ENCODE measurements around the gene TCF4. TPM values are rescaled to one million over a fixed set of nuclear protein-coding genes. Genes with fewer than 3 reads are reported as not detected.

The TCF4 gene
- total RNA-seq, 1 donor = 27.5 TPM

- H3K4me3 ChIP-seq (ENCODE audit: low read length) = no peak overlapping the region
- no peaks in the 10 kb centered on the region for H3K27me3 ChIP-seq (ENCODE audit: insufficient read depth, low read length)
- no peaks in the 10 kb centered on the region for H3K9me3 ChIP-seq (ENCODE audit: low read depth, low read length)
- no peaks in the 10 kb centered on the region for H3K4me1 ChIP-seq (ENCODE audit: insufficient read depth, low read length)
These were observed 184.5 kb downstream of the TCF4 start for GRCh38 chr18:55403421-55403949.

- no peak overlapping the region for H3K4me3 ChIP-seq (ENCODE audit: low read length)
- H3K9me3 ChIP-seq (ENCODE audit: low read depth, low read length) = no peaks in the 10 kb centered on the region
- no peaks in the 10 kb centered on the region for H3K27me3 ChIP-seq (ENCODE audit: insufficient read depth, low read length)
- H3K4me1 ChIP-seq (ENCODE audit: insufficient read depth, low read length) = no peaks in the 10 kb centered on the region
These were observed 185.1 kb downstream of the TCF4 start for GRCh38 chr18:55402731-55403405.

- Histone ChIP-seq H3K9me3 (ENCODE audit: low read depth, low read length) (no peaks in the 10 kb centered on the region), H3K4me1 (ENCODE audit: insufficient read depth, low read length) (no peaks in the 10 kb centered on the region), H3K4me3 (ENCODE audit: low read length) (no peak overlapping the region), H3K27me3 (ENCODE audit: insufficient read depth, low read length) (no peaks in the 10 kb centered on the region)
These were observed 186.3 kb downstream of the TCF4 start for GRCh38 chr18:55401638-55402191.

- Histone ChIP-seq H3K4me3 (ENCODE audit: low read length) (no peak overlapping the region), H3K9me3 (ENCODE audit: low read depth, low read length) (no peaks in the 10 kb centered on the region), H3K27me3 (ENCODE audit: insufficient read depth, low read length) (no peaks in the 10 kb centered on the region), H3K4me1 (ENCODE audit: insufficient read depth, low read length) (no peaks in the 10 kb centered on the region)
These were observed 187.1 kb downstream of the TCF4 start for GRCh38 chr18:55400590-55401541.

- no peaks in the 10 kb centered on the region for H3K4me1 ChIP-seq (ENCODE audit: insufficient read depth, low read length)
- H3K9me3 ChIP-seq (ENCODE audit: low read depth, low read length) = no peaks in the 10 kb centered on the region
- H3K4me3 ChIP-seq (ENCODE audit: low read length) = no peak overlapping the region
- H3K27me3 ChIP-seq (ENCODE audit: insufficient read depth, low read length) = no peaks in the 10 kb centered on the region
These were observed 187.9 kb downstream of the TCF4 start for GRCh38 chr18:55400081-55400480.

- Histone ChIP-seq H3K27me3 (ENCODE audit: insufficient read depth, low read length) (no peaks in the 10 kb centered on the region), H3K9me3 (ENCODE audit: low read depth, low read length) (no peaks in the 10 kb centered on the region), H3K4me3 (ENCODE audit: low read length) (no peak overlapping the region), H3K4me1 (ENCODE audit: insufficient read depth, low read length) (no peaks in the 10 kb centered on the region)
These were observed 189.1 kb downstream of the TCF4 start for GRCh38 chr18:55398858-55399257.

GRCh38 chr18:55396979-55397378, 191.0 kb downstream of the TCF4 start:
- Histone ChIP-seq H3K4me1 (ENCODE audit: insufficient read depth, low read length) (no peaks in the 10 kb centered on the region), H3K4me3 (ENCODE audit: low read length) (no peak overlapping the region), H3K9me3 (ENCODE audit: low read depth, low read length) (no peaks in the 10 kb centered on the region), H3K27me3 (ENCODE audit: insufficient read depth, low read length) (no peaks in the 10 kb centered on the region)

- Histone ChIP-seq H3K4me1 (ENCODE audit: insufficient read depth, low read length) (no peaks in the 10 kb centered on the region), H3K9me3 (ENCODE audit: low read depth, low read length) (no peaks in the 10 kb centered on the region), H3K27me3 (ENCODE audit: insufficient read depth, low read length) (no peaks in the 10 kb centered on the region), H3K4me3 (ENCODE audit: low read length) (no peak overlapping the region)
These were observed 191.6 kb downstream of the TCF4 start for GRCh38 chr18:55396267-55396905.

- H3K4me1 ChIP-seq (ENCODE audit: insufficient read depth, low read length) = no peaks in the 10 kb centered on the region
- no peaks in the 10 kb centered on the region for H3K27me3 ChIP-seq (ENCODE audit: insufficient read depth, low read length)
- no peak overlapping the region for H3K4me3 ChIP-seq (ENCODE audit: low read length)
- H3K9me3 ChIP-seq (ENCODE audit: low read depth, low read length) = no peaks in the 10 kb centered on the region
These were observed 192.2 kb downstream of the TCF4 start for GRCh38 chr18:55395799-55396198.

- Histone ChIP-seq H3K4me3 (ENCODE audit: low read length) (no peak overlapping the region), H3K27me3 (ENCODE audit: insufficient read depth, low read length) (no peaks in the 10 kb centered on the region), H3K4me1 (ENCODE audit: insufficient read depth, low read length) (no peaks in the 10 kb centered on the region), H3K9me3 (ENCODE audit: low read depth, low read length) (no peaks in the 10 kb centered on the region)
These were observed 197.1 kb downstream of the TCF4 start for GRCh38 chr18:55390898-55391297.

GRCh38 chr18:55387139-55387984, 200.6 kb downstream of the TCF4 start:
- H3K4me3 ChIP-seq (ENCODE audit: low read length) = no peak overlapping the region
- H3K4me1 ChIP-seq (ENCODE audit: insufficient read depth, low read length) = no peaks in the 10 kb centered on the region
- H3K9me3 ChIP-seq (ENCODE audit: low read depth, low read length) = no peaks in the 10 kb centered on the region
- H3K27me3 ChIP-seq (ENCODE audit: insufficient read depth, low read length) = no peaks in the 10 kb centered on the region

GRCh38 chr18:55386545-55386944, 201.4 kb downstream of the TCF4 start:
- Histone ChIP-seq H3K27me3 (ENCODE audit: insufficient read depth, low read length) (no peaks in the 10 kb centered on the region), H3K4me1 (ENCODE audit: insufficient read depth, low read length) (no peaks in the 10 kb centered on the region), H3K9me3 (ENCODE audit: low read depth, low read length) (no peaks in the 10 kb centered on the region), H3K4me3 (ENCODE audit: low read length) (no peak overlapping the region)

GRCh38 chr18:55385770-55386169, 202.2 kb downstream of the TCF4 start:
- H3K4me1 ChIP-seq (ENCODE audit: insufficient read depth, low read length) = no peaks in the 10 kb centered on the region
- no peak overlapping the region for H3K4me3 ChIP-seq (ENCODE audit: low read length)
- H3K9me3 ChIP-seq (ENCODE audit: low read depth, low read length) = no peaks in the 10 kb centered on the region
- H3K27me3 ChIP-seq (ENCODE audit: insufficient read depth, low read length) = no peaks in the 10 kb centered on the region

Measured in mononuclear cell (primary cell).